Suprapubic skin (tissue), 3 donors: ENCODE results near the gene DOC2A.

Experiments used
- CTCF ChIP-seq, 2 donors: fragments of 200-600 bp in 1 of 2; fragments of 450-650 bp in 1 of 2; sonication (generic) in 1 of 2; IDR thresholded peaks; one replicate each; pipeline ENCODE4 v1.5.1; 2016 to 2019; ENCODE audit warnings: antibody characterized with exemption in 2 of 2, mild to moderate bottlenecking in 1 of 2, moderate library complexity in 1 of 2
- EP300 ChIP-seq: sonication (generic); formaldehyde crosslinking; IDR thresholded peaks from one replicate; pipeline ENCODE4 v1.6.1; 2017; ENCODE audit warnings: antibody characterized with exemption

- TF ChIP-seq CTCF (IDR thresholded peaks at IDR 0.05) (no peak), EP300 (no peak)
These were observed 20.8 kb downstream of the DOC2A start for GRCh38 chr16:29990034-29990433.
